ENCODE data around the gene B3GLCT. TPM values are rescaled to one million over a fixed set of nuclear protein-coding genes. Genes with fewer than 3 reads are reported as not detected.
"Not testable (repeated sequence)": the region's sequence is repeated elsewhere in the genome, so short reads cannot be mapped to it uniquely, and the experiment has no call there.

Gene B3GLCT
- total RNA-seq, 2 donors from 2014 or later: 5.6 to 7.3 TPM

DNA sequence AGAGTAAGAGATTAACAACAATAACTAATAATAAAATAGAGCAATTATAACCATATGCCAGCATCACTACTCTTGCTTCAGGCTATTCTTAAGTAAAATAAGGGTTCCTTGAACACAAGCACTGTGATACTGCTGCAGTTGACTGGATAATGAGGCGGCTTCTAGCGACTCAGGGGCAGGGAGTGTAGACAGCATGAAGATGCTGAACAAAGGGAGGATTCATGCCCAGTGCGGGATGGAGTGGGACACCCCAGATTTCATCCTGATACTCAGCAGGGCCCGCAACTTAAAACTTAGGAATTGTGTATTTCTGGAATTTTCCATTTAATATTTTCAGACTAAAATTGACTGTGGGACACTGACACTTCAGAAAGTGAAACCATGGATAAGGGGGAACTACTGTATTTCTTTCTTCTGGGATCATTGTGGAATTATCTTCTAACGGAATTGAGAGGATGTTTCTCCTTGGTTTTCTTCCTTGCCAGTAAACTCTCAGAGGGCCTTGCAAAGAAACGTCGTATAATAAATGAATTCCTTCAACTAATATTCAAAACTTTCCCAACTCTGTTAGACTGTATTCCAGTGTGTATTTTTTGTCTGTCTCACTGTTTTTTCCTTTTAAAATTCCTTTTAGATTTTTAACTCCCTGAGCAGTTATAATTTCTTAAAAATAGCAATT is 127.5 kb downstream of the B3GLCT start:
- intact Hi-C loops (cut with DNase I): no loop called here
- DNase-seq (ENCODE audit: low spot score): no peak

DNA sequence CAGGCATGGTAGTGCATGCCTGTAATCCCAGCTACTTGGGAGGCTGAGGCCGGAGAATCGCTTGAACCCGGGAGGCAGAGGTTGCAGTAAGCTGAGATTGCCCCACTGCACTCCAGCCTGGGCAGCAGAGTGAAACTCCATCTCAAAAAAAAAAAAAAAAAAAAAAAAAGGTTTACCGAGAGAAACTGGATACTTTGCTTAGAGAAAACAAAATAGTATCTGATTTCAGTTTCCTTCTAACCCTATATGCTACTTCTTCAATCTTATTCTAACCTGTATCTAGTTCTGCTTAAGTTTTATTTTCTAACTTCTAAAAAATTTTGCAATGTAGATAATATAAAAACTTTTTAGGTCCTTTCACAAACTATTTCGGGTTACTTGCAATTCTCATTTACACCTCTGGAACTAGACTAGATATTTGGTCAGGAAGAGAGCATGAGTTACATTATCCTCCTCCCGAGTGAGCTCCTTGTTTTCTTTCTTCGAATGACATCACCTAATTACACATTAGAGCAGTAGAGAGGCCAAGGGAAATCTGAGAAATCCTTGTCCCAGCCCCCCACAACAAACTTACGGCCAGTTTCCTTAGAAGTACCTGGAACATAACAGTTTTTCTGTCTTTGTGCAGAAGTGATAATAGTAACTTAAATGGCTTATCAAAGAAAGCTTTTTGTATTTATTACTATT is 128.9 kb downstream of the B3GLCT start:
- intact Hi-C loops (cut with DNase I): no loop called here
- DNase-seq (ENCODE audit: low spot score): no peak

DNA sequence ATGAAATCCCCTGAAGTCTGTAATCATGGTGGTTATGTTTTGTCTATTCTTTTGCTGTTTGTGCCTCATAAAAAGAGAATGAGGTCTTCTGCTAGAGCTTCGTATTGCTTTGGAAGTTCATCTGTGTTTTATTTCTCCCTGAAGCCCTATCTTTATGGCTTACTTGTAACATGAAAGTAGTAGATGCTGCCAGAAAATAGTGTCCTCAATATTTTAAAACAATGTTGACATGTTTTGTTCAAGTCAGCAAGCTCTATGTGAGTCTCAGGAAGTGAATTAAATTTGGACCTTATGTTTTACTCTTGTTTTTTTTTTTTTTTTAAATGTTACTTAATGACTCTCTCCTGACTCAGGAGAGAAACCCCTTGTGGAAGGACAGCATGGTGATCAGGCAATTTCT is 130.5 kb downstream of the B3GLCT start:
- no peak for DNase-seq (ENCODE audit: low spot score)
- intact Hi-C loops (cut with DNase I): no loop called here

DNA sequence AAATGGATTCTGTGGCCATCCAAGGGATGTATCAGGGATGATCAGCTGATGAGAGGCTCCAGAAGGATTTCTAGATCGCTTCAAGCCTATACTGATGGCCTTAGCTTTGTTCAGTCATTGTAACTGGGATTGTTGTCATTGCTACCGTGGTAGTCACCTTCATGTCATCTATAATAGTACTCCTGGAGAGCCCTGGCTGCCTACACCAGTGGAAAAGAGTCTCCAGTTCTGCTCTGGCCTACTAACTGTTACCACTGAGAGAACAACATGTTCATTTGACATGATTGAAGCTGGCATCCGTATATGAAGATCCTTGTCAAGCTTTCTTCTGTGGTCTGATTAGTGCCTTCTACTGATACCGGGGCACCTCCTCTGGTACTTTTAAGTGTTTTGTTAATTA is 131.3 kb downstream of the B3GLCT start:
- intact Hi-C loops (cut with DNase I): no loop called here
- DNase-seq (ENCODE audit: low spot score): no peak

DNA sequence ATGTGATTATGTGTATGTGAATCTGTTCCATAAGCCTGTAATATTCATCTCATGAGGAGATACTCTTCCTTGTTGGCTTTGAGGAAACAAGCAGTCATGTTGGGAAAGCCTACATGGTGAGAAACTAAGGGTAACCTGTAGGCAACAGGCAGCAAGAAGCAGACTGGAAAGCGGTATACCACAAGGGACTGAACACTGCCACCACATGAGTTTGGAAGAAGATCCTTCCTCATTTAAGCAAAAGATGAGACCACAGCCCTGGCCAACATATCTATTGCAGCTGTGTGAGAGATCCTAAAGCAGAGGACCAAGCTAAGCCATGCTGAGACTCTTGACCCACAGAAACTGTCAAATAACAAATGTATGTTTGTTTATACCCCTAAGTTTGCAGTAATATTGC is 134.8 kb downstream of the B3GLCT start:
- DNase-seq (ENCODE audit: low spot score): no peak
- intact Hi-C loops (cut with DNase I): no loop called here

DNA sequence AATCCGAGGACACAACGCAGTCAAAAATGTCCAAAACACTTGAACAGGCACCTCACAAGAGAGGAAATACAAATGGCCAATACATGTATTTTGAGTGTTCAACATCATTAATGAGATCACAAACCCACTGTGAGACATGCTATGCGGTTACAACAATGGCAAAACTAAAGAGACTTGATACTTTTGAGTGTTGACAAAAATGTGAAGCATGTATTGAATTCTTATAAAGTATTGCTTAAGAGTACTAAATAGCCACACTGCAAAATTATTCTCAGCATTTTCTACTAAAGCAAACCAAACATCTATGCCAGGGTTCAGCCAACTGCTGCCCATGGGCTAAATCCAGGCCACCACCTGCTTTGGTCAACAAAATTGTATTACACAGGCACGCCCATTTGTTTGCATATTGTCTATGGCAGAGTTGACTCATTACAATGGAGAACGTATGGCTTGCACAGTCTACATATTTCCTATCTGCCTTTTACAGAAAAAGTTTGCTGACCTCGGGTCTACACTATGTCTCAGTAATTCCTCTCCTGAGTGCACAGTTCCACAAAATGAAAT is 135.3 kb downstream of the B3GLCT start:
- no peak for DNase-seq (ENCODE audit: low spot score)
- intact Hi-C loops (cut with DNase I): no loop called here

DNA sequence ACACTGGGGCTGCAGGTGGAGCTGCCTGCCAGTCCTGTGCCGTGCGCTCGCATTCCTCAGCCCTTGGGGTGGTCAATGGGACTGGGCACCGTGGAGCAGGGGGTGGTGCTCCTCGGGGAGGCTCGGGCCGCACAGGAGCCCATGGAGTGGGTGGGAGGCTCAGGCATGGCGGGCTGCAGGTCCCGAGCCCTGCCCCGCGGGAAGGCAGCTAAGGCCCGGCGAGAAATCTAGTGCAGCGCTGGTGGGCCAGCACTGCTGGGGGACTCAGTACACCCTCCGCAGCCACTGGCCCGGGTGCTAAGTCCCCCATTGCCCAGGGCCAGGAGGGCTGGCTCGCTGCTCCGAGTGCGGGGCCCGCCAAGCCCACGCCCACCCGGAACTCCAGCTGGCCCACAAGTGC is 139.8 kb downstream of the B3GLCT start:
- DNase-seq (ENCODE audit: low spot score); intact Hi-C loops (cut with DNase I): not testable (repeated sequence)

DNA sequence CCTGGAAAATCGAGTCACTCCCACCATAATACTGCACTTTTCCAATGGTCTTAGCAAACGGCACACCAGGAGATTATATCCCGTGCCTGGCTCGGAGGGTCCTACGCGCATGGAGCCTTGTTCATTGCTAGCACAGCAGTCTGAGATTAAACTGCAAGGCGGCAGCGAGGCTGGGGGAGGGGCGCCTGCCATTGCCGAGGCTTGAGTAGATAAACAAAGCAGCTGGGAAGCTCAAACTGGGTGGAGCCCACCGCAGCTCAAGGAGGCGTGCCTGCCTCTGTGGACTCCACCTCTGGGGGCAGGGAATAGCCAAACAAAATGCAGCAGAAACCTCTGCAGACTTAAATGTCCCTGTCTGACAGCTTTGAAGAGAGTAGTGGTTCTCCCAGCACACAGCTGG is 141.1 kb downstream of the B3GLCT start:
- intact Hi-C loops (cut with DNase I); DNase-seq (ENCODE audit: low spot score): not testable (repeated sequence)

DNA sequence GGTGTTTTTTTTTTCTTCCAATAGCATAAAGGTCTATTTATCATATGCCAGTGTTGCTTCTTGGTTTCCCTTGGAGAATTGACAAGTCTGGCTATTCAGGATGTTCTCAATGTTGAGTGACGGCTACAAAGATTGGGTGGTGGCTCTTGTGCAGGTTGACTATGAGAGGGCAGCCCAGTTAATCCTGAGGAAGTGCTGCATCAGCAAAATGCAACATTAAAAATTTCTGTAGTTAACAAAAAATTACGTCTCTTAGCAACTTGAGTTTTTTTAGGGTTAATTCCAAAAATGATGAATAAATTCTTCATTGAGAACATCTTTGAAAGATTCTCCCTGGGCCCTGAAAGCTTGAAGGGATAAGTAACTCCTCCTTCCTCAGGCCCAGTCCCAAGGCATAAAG is 147.1 kb downstream of the B3GLCT start:
- intact Hi-C loops (cut with DNase I): no loop called here
- no peak for DNase-seq (ENCODE audit: low spot score)

DNA sequence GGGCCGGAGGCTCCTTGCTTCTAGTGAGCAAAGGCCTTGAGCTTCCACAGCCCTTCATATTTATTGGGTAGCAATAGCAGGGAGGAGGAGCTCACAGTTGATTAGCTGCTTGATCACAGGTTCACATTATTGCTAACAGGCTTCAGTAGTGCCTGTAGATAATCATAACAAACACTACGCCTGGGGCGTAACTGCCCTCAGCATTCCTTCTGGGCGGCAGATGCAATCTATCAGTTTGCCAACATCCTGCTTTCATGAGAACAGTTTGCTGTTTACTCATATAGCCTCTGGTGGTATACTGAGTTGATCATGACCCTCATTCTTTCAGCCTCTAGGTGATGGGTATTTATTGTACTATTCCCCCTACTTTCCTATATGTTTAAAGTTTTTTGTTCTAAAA is 149.4 kb downstream of the B3GLCT start:
- intact Hi-C loops (cut with DNase I): no loop called here
- DNase-seq (ENCODE audit: low spot score): no peak

DNA sequence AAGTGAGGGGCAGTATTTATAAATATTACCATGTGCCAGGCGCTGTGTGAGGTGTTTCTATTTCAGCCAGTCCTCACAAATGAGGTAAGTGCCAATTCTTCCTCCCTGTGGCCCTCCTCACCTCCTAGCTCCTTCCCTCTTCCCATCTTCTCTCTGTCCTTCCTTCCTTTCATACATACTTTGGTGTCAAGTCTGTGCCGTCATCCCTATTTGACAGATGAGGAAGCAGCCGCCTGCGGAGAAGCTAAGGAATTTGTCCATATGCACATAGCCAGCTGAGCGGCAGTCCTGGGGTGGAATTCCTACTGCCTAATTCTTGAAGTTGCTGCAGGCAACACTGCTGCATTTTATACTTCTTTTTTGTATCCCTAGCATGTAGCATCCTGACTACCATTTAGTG is 150.8 kb downstream of the B3GLCT start:
- DNase-seq (ENCODE audit: low spot score): no peak
- intact Hi-C loops (cut with DNase I): no loop called here

DNA sequence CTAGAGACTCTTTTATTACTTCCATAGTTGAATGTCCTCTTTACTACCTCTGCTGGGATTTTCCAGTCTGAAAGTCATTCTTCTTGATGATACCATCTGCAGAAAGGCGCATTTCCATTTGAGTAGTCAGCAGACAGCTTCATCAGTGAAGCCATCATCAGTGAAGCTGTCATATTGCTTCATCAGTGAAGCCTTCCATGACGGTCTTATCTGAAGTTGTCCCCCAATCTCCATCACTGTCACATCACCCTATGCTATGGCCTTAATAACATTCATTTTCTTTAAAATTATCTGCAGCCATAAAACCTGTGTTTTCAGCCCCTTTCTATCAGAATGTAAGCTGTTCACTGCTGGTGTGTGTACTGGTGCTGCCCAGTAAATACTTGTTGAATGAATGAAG is 151.6 kb downstream of the B3GLCT start:
- no peak for DNase-seq (ENCODE audit: low spot score)
- intact Hi-C loops (cut with DNase I): no loop called here

DNA sequence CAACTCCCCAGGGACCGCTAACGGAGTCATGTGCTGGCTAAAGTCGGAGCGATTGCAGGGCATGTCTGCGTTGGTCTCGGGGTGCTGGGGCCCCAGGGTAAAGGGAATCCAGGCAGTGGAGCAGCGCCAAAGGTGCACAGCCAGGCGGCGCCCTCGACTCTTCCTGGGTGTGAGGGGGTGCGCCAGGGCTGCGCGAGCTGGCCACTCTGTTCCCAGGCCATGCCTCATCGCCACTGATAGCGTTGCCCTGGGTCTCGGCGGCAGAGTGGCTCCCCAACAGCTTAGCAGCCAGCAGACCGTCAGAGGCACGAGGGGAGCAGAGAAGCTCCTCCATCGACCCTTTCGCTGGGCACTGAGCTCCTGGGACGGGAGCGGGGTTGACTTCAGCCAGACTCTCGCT is 152.7 kb downstream of the B3GLCT start:
- DNase-seq (ENCODE audit: low spot score): no peak
- intact Hi-C loops (cut with DNase I): no loop called here

DNA sequence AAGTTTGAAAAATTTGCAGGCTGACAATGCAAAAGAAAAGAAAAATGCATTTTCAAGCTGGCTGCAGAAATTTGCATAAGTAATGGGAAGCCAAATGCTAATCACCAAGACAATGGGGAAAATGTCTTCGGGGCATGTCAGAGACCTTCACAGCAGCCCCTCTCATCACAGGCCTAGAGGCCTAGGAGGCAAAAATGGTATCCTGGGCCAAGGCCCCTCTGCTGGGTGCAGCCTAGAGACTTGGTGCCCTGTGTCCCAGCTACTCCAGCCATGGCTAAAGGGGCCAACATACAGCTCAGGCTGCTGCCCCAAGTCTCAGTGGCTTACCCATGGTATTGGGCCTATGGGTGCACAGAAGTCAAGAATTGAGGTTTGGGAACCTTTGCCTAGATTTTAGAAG is 155.2 kb downstream of the B3GLCT start:
- no peak for DNase-seq (ENCODE audit: low spot score)
- intact Hi-C loops (cut with DNase I): no loop called here

DNA sequence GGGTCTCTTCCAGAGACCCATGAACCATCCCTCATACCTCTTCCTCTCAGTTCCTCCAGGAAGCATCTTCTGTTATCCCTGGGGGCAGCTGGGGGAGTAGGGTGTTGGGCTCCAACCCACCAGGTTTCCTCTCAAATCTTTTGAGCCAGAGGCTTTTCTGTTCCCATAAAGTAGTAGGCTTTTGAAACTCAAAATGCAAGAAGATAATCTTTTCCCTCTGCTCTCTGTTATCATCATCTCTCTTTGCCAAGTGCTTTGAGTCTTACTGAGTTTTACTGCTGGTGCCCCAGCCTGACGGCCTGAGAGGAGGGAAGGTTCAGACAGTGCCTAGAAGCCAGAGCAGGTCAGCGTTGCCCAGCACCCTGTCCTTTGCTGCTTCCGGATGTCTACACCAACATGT is 157.2 kb downstream of the B3GLCT start:
- no peak for DNase-seq (ENCODE audit: low spot score)
- intact Hi-C loops (cut with DNase I): no loop called here

DNA sequence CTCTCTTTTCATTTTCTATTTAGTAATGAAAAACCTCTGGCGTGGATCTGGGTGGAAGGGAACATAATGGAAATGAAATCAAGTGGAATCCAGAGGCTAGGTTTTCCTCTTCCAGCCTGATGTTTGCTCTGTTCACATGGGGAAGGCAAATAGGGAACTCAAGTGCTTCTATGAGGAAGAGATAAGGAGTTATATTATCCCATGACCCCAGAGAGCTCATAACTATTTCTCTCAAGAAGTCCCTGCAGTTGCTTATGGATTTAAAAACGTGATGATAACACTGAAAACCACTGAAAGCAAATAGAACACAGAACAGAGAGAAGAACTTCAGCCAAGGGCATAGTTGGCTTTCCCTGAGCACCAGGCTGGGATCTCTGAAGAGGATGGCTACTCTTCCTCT is 157.8 kb downstream of the B3GLCT start:
- intact Hi-C loops (cut with DNase I): no loop called here
- no peak for DNase-seq (ENCODE audit: low spot score)

DNA sequence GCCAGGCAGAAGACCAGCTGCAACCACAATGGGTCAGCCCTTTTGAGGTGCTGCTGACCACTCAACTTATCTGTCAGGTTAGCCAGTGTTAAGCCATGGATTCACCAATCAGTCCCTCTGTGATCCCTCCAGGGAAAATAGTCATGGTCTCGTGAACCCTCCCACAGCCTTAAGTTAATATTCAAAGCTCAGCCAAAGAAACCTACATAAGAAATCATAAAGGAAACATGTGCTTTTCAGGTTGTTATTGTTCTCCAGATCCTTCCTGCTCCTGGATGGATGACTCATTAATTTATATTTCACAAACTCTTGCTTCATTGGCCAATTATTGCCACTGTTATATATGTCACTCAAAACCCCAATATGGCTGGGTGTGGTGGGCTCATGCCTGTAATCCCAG is 161.9 kb downstream of the B3GLCT start:
- intact Hi-C loops (cut with DNase I): no loop called here
- no peak for DNase-seq (ENCODE audit: low spot score)

DNA sequence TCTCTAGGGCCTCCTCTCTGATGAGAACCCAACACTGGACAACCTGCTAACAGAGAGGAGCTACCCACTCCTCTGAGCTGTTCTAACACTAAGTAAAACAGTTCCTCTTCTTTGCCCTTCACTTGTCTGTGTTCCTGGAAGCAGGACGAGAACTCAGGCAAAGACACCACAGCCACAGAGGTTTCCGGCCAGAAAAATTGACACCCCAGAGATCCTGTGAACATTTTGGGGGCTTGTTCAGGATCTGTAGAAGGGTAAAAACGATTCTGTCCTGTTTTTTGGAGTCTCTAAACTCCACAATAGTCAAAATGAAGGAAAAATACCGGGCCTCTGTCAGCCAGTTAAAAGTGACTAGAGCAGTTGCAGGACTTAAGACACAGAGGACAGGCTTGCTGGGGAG is 165.9 kb downstream of the B3GLCT start:
- no peak for DNase-seq (ENCODE audit: low spot score)
- intact Hi-C loops (cut with DNase I): no loop called here

DNA sequence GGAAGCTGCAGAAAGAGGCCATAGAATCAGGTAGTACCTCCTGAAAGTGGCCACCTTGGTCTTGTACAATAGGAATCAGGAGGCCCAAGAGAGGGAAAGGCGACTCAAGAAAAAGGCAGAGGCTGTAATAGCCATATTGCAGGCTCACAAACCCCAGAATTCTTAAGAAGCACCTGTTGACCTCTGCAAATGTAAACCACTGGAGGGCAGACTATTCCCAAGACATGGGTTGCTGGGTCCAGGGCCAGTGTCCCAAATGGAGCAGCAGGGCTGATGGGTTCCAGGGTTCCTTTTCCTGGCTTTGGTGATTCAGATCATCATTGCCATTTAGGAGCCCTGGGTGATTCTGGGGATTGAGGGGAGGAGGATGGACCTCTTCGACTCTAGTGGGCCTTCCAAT is 167.6 kb downstream of the B3GLCT start:
- DNase-seq (ENCODE audit: low spot score): no peak
- intact Hi-C loops (cut with DNase I): no loop called here

DNA sequence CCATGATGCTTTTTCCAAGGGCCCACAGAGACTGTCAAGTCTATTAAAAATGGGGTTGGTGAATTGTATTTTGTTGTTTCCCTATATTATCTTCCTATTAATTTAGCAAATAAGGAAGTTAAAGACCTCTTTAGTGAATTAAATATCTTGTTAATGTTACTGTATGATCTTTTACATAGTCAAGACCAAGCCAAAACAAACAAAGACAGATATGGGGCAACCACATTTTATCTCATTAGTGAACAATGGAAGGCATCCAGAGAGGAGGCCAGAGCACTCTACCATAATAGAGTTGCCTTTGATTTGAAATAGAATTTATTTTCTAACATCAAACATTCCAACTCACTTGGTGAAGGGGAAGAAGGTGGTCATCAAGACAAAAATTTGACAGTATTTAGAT is 169.4 kb downstream of the B3GLCT start:
- DNase-seq (ENCODE audit: low spot score): no peak
- intact Hi-C loops (cut with DNase I): no loop called here

DNA sequence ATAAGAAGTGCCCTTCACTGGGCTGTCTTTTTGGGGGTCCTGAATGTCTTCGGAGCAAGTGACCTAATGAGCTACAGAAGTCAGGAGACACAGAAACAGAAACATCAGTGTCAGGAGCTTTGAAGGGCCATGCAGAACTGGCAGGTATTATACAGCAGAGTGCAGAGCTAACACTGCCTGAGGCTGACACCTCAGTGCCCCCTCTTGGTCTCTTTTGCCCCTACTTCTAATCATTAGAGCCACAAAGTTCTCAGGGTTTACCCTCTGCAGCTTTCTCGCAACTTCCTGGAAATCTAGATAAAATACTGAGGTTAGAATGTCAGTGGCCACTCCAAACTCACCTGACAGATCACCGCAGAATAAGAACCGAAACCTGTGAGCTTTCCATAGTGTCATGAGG is 172.7 kb downstream of the B3GLCT start:
- intact Hi-C loops (cut with DNase I): no loop called here
- DNase-seq (ENCODE audit: low spot score): no peak

Measured in posterior vena cava (tissue), 2 donors.